Common myeloid progenitor, CD34-positive (primary cell): Measurements from ENCODE around the gene PRKAG2.

Experiments
- CTCF ChIA-PET: fragments of 350-600 bp; sonication (Branson Sonifier 250); formaldehyde crosslinking; loops from one replicate; lab custom pipeline; 2021; ENCODE audit warnings: antibody characterized with exemption; lab: Charles Lee
- POLR2A ChIA-PET: fragments of 350-600 bp; sonication (Branson Sonifier 250); formaldehyde crosslinking; loops from one replicate; lab custom pipeline; 2021; ENCODE audit warnings: antibody characterized with exemption; lab: Charles Lee
- DNase-seq, 3 donors: peaks; one replicate each; pipeline versions ENCODE4 v3.0.0 to v3.0.0-alpha.2; 2013
- H3K27ac ChIP-seq, 2 experiments: 1 replicate in 1 of 2; 2 replicates in 1 of 2; pipeline ENCODE4 v1.7.0; 2013; ENCODE audit warnings: inconsistent platforms in 2 of 2, low read length in 2 of 2, mild to moderate bottlenecking in 2 of 2, low read depth in 1 of 2, moderate library complexity in 1 of 2; ENCODE audit not compliant: severe bottlenecking in 2 of 2, insufficient read depth in 1 of 2, poor library complexity in 1 of 2
- H3K27me3 ChIP-seq, 5 experiments: replicated peaks in 2 of 5; 1 replicate in 3 of 5; 2 replicates in 2 of 5; pipeline versions ENCODE4 v1.6.1 to v1.7.0; 2013; ENCODE audit warnings: low read length in 4 of 5, mild to moderate bottlenecking in 2 of 5, moderate library complexity in 2 of 5, inconsistent platforms in 1 of 5; ENCODE audit not compliant: insufficient read depth in 5 of 5, control insufficient read depth in 4 of 5
- H3K36me3 ChIP-seq, 4 experiments: 1 replicate in 2 of 4; 2 replicates in 2 of 4; pipeline versions ENCODE4 v1.6.1 to v1.7.0; 2013; ENCODE audit warnings: low read length in 3 of 4, control low read depth in 1 of 4, mild to moderate bottlenecking in 1 of 4; ENCODE audit not compliant: control insufficient read depth in 4 of 4, insufficient read depth in 4 of 4
- H3K4me1 ChIP-seq, 4 experiments: 1 replicate in 3 of 4; 2 replicates in 1 of 4; pipeline versions ENCODE4 v1.6.1 to v1.7.1; 2013; ENCODE audit warnings: low read length in 3 of 4, mild to moderate bottlenecking in 3 of 4, control low read depth in 1 of 4, inconsistent platforms in 1 of 4, moderate library complexity in 1 of 4; ENCODE audit not compliant: control insufficient read depth in 4 of 4, insufficient read depth in 4 of 4; ENCODE audit errors: control extremely low read depth in 1 of 4
- H3K4me3 ChIP-seq, 7 experiments: 1 replicate in 4 of 7; 2 replicates in 3 of 7; pipeline versions ENCODE4 v1.5.1 to v1.7.0; 2013; ENCODE audit warnings: mild to moderate bottlenecking in 7 of 7, low read length in 6 of 7, moderate library complexity in 6 of 7, inconsistent platforms in 2 of 7, low read depth in 2 of 7, control low read depth in 1 of 7; ENCODE audit not compliant: insufficient read depth in 4 of 7, control insufficient read depth in 1 of 7; ENCODE audit errors: extremely low read depth in 1 of 7
- H3K9me3 ChIP-seq, 5 experiments: 1 replicate in 4 of 5; 2 replicates in 1 of 5; pipeline versions ENCODE4 v1.6.1 to v1.7.1; 2013; ENCODE audit warnings: low read length in 4 of 5, mild to moderate bottlenecking in 2 of 5, inconsistent platforms in 1 of 5, low read depth in 1 of 5, moderate library complexity in 1 of 5; ENCODE audit not compliant: control insufficient read depth in 4 of 5, insufficient read depth in 2 of 5; ENCODE audit errors: control extremely low read depth in 1 of 5
- WGBS: methylation state at CpG from one replicate; pipeline ENCODE4 v1.1.5; 2013; ENCODE audit not compliant: insufficient coverage; 5-methylcytosine and 5-hydroxymethylcytosine counted together

Gene PRKAG2

GRCh38 chr7:151678227-151678604 is 198.7 kb downstream of the PRKAG2 start:
- WGBS = 93% methylated on average over 6 of the region's 6 CpGs
- peaks cover 6 to 57% (median 51%) of the 10 kb centered on the region in 4 experiments for H3K4me1 ChIP-seq
- H3K27me3 ChIP-seq = no peaks in the 10 kb centered on the region
- ChIA-PET POLR2A (interaction anchor here (1.0 kb wide), 1 partner anchor 46 kb away, joined by 4 read pairs; no protein-coding TSS in a partner anchor), CTCF (interaction anchor here (0.8 to 1.6 kb wide), 4 partner anchors 11 to 47 kb away, joined by 3 to 5 read pairs (median 3); no protein-coding TSS in a partner anchor)
- peaks cover 0 to 2% (median 0%) of the 10 kb centered on the region in 4 experiments for H3K36me3 ChIP-seq
- H3K27ac ChIP-seq = peak overlapping the region in 1 of 2 experiments; percentile 26
- DNase-seq = no peak
- peak overlapping the region in 2 of 7 experiments; percentile 9 to 49 for H3K4me3 ChIP-seq
- no peaks in the 10 kb centered on the region for H3K9me3 ChIP-seq

GRCh38 chr7:151677581-151678226 is 199.2 kb downstream of the PRKAG2 start:
- H3K4me1 ChIP-seq = peaks cover 6 to 63% (median 56%) of the 10 kb centered on the region in 4 experiments
- WGBS = 17% methylated on average over 13 of the region's 14 CpGs
- peak overlapping the region in 1 of 2 experiments; percentile 26 for H3K27ac ChIP-seq
- POLR2A ChIA-PET = interaction anchor here (0.5 to 1.0 kb wide), 2 partner anchors 26 to 45 kb away, joined by 4 read pairs; no protein-coding TSS in a partner anchor
- peak; percentile 72 to 94 (median 91) for DNase-seq
- CTCF ChIA-PET = interaction anchor here (0.9 to 1.4 kb wide), 2 partner anchors 10 to 28 kb away, joined by 3 read pairs; no protein-coding TSS in a partner anchor
- peak overlapping the region in 3 of 7 experiments; percentile 9 to 49 (median 26) for H3K4me3 ChIP-seq
- H3K27me3 ChIP-seq = no peaks in the 10 kb centered on the region
- peaks cover 0 to 2% (median 0%) of the 10 kb centered on the region in 4 experiments for H3K36me3 ChIP-seq
- no peaks in the 10 kb centered on the region for H3K9me3 ChIP-seq

- DNase-seq = no peak
- Histone ChIP-seq H3K27ac (no peak overlapping the region), H3K36me3 (peaks cover 0 to 2% (median 0%) of the 10 kb centered on the region in 4 experiments), H3K4me1 (peaks cover 6 to 64% (median 58%) of the 10 kb centered on the region in 4 experiments), H3K27me3 (no peaks in the 10 kb centered on the region), H3K4me3 (no peak overlapping the region), H3K9me3 (no peaks in the 10 kb centered on the region)
- CTCF ChIA-PET = interaction anchor here (1.4 kb wide), 1 partner anchor 9 kb away, joined by 3 read pairs; no protein-coding TSS in a partner anchor
- WGBS = 87% methylated on average over 11 of the region's 11 CpGs
- POLR2A ChIA-PET = interaction anchor here (0.6 kb wide), 1 partner anchor 169 kb away, joined by 3 read pairs; no protein-coding TSS in a partner anchor
These were observed 200.2 kb downstream of the PRKAG2 start for GRCh38 chr7:151676759-151677158.

- peaks cover 0 to 2% (median 0%) of the 10 kb centered on the region in 4 experiments for H3K36me3 ChIP-seq
- no peaks in the 10 kb centered on the region for H3K27me3 ChIP-seq
- ChIA-PET POLR2A (no interaction called here), CTCF (interaction anchor here (1.6 kb wide), 1 partner anchor 42 kb away, joined by 3 read pairs; no protein-coding TSS in a partner anchor)
- no peak overlapping the region for H3K27ac ChIP-seq
- no peak for DNase-seq
- peaks cover 3 to 54% (median 48%) of the 10 kb centered on the region in 4 experiments for H3K4me1 ChIP-seq
- 87% methylated on average over 21 of the region's 26 CpGs for WGBS
- H3K9me3 ChIP-seq = no peaks in the 10 kb centered on the region
- H3K4me3 ChIP-seq = no peak overlapping the region
These were observed 201.6 kb downstream of the PRKAG2 start for GRCh38 chr7:151675196-151675920.

GRCh38 chr7:151674161-151674920 is 202.6 kb downstream of the PRKAG2 start:
- Histone ChIP-seq H3K36me3 (peaks cover 0 to 2% (median 0%) of the 10 kb centered on the region in 4 experiments), H3K4me1 (peaks cover 0 to 44% (median 38%) of the 10 kb centered on the region in 4 experiments), H3K27me3 (no peaks in the 10 kb centered on the region), H3K4me3 (no peak overlapping the region), H3K9me3 (no peaks in the 10 kb centered on the region), H3K27ac (no peak overlapping the region)
- ChIA-PET POLR2A (no interaction called here), CTCF (interaction anchor here (1.6 kb wide), 1 partner anchor 41 kb away, joined by 3 read pairs; no protein-coding TSS in a partner anchor)
- DNase-seq = no peak
- WGBS = 96% methylated on average over 10 of the region's 10 CpGs

GRCh38 chr7:151673216-151673615 is 203.7 kb downstream of the PRKAG2 start:
- Histone ChIP-seq H3K27ac (peak overlapping the region in 1 of 2 experiments; percentile 65), H3K9me3 (peaks cover 0 to 4% (median 0%) of the 10 kb centered on the region in 5 experiments), H3K4me3 (peak overlapping the region in 1 of 7 experiments; percentile 21), H3K4me1 (peaks cover 0 to 33% (median 27%) of the 10 kb centered on the region in 4 experiments), H3K27me3 (no peaks in the 10 kb centered on the region), H3K36me3 (peaks cover 0 to 2% (median under 1%) of the 10 kb centered on the region in 4 experiments)
- WGBS = 76% methylated on average over 9 of the region's 9 CpGs
- ChIA-PET POLR2A (interaction anchor here (1.5 kb wide), 1 partner anchor 42 kb away, joined by 5 read pairs; no protein-coding TSS in a partner anchor), CTCF (interaction anchor here (1.0 kb wide), 1 partner anchor 32 kb away, joined by 4 read pairs; no protein-coding TSS in a partner anchor)
- DNase-seq = no peak
